ENCODE measurements around the gene SLC35B4. TPM values are rescaled to one million over a fixed set of nuclear protein-coding genes. Genes with fewer than 3 reads are reported as not detected.

SLC35B4 gene
- total RNA-seq, 2 donors from 2014 or later, result 18.6 to 19.7 TPM

DNA sequence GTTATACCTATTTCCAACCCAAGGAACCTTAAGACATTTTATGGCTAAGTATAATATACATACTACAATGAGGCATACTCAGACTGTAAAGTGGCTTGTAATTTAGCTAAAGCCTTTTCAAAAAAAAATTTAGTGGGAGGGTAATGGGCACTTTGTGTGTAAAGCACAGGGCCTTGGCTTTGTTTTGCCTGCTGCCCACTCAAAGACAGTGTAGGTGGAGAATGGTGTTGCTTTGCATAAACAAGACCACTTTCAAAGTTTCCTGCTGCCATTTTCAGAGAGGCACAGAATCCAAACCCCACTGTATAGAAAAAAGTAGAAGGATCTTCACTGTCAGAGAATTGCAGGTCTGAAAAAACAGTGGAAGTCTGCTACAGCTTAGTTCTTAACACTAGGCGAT is 21.2 kb upstream of the SLC35B4 start:
- intact Hi-C loops (cut with DNase I), result no loop called here
- DNase-seq (ENCODE audit: low spot score), result no peak

DNA sequence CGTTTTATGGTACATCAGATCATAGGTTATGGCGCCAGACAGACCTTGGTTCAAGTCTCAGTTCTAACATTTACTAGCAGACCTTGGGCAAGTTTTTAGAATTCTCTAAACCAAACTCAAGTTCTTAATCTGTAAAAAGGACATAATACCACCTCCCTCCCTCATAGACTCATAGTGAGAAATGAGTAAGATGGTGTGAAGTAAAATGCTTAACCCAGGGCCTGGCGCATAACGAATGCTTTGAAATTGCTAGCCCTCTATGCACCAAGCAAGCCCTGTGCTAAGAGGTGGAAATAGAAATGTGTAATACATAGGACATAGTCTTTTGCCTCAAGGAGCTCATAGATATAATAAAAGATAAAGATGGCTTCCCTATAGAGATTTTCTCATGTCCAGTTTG is 17.7 kb upstream of the SLC35B4 start:
- intact Hi-C loops (cut with DNase I), result no loop called here
- DNase-seq (ENCODE audit: low spot score), result no peak

DNA sequence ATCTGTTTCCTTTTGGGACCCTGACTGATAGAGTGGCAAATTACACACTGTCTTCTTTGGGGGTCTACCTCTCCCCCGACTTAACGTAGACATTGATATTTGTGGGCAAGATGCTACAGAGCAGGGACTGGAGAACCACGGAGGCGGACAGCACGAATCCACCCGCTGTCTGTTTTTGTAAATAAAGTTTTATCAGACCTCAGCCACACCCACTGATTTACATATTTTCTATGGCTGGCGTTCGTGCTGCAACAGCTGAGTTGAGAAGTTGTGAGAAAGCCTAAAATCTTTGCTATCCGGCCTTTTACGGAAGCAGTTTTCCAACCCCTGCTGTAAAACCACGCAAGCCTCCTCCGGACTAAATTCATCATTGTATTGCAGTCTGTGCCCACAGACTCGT is 17.2 kb upstream of the SLC35B4 start:
- intact Hi-C loops (cut with DNase I), result no loop called here
- DNase-seq (ENCODE audit: low spot score), result no peak

DNA sequence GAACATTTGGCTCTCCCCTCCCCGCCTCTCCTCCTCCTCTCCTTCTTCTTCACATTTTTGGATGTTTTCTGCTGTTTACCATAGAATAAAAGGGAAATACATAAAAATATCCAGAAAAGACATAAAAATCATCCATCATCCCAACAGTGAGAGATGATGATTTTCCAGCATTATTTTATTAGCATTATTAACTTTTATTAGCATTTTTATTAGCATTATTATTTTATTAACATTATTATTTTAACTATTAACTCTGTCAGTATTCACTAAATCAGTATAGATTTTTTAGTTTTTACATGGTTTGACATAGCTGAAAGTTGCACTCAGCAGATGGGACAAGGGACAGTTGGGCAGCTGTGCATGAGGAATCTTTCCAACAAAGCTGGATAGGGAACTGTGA is 16.2 kb upstream of the SLC35B4 start:
- intact Hi-C loops (cut with DNase I), result no loop called here
- no peak for DNase-seq (ENCODE audit: low spot score)

DNA sequence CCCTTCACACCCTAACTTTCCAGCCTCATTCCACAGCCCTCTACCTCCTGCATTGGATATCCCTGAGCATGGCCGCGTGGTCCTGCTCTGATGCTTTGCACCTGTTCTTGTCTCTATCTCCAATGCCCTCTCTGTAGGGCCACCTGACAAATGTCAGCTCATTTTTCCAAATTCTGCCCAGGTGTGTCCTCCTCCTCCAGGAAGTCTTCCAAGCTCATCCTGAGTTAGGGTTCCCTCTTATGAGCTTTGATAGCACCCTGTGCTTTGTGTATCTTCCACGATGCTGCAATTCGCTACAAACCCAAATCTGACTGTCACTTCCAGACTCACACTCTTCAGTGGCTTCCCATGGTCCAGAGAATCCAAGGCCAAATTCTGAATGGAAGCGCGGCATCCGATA is 14.7 kb upstream of the SLC35B4 start:
- no peak for DNase-seq (ENCODE audit: low spot score)
- intact Hi-C loops (cut with DNase I), result no loop called here

DNA sequence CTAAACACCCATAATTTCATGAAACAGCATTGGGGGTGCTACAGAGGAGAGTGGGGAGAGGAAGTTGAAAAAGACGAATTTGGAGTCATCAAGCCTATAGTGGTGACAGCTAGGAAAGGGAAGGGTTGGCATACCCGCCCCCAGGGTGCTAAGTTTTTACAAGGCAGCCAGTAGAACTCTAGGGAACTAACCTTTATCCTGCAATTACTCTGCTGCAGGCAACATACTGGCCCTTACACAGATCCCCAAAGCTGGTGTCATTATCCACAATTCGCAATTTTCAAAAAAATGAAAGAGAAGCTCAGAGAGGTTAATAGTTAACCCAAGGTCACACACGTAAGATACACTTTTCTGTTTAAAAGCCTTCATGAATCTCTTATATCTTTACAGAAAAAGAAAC is 14.2 kb upstream of the SLC35B4 start:
- no peak for DNase-seq (ENCODE audit: low spot score)
- intact Hi-C loops (cut with DNase I), result no loop called here

DNA sequence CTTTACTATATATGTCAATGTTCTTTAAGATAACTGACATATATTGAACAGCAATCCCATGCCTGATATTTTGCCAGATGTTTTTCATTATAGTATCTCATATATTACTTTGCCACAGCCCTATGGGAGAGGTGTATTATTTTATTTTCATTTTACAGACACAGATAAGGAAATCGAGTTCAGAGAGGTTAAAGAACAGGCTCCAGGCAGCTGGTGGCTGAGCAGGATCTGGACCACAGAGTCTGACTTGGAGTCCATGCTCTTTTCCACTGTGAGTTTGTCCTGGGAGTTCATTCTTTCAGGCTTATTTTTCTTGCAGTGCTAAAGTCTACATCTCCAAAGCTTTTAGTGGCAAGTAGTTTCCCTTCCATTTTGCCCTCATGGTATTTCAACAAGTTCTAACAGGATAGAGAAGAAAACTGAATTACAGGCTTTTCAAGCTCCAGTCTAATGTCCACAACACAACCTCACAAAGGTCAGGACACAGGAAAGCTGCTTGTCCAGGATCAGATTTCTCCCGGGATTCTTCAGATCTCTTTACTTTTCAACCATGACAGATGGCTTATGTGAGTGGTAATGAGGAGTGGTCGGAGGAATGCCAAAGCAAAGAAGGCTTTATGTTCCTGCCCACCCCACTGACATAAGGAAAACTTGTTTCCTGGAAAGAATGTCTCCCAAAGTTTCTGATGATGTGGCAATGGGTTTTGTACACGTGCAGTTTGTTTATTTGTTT is 13.1 kb upstream of the SLC35B4 start:
- DNase-seq (ENCODE audit: low spot score), result no peak
- intact Hi-C loops (cut with DNase I), result no loop called here

DNA sequence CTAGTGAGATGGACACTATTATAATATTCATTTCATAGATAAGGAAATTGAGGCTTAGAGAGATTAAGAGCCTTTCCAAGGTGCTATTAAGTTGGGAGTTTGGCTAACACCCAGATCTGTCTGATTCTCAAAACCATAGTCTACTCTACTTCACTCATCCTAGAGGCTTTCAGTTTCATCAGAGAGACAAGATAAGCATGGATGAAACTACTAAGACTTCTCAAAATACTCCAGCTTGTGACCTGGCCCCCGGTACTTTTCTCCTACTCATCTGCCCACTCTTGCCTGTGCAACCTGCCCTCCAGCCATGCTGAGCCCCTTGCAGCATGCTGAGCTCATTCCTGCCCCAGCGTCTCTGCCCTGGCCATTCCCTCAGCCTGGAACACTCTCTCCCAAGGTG is 12.2 kb upstream of the SLC35B4 start:
- intact Hi-C loops (cut with DNase I), result no loop called here
- DNase-seq (ENCODE audit: low spot score), result no peak

DNA sequence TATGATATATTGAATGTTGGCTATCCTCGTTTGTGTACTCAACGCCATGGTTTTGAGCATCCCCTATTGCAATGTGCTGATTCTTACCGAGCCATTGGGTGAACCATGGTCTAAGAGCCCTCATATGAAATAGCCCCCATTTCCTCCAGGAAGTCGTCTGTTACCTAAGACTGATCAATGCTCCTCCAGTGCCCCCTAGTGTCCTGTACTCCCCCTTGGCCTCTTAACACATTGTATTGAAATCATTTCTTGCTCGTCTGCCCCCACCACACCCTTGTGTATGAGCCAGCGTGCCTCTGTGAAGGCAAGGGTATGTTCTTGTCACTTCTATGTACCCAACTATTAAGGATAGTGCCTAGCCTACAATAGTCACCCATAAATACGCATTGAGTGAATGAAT is 11.2 kb upstream of the SLC35B4 start:
- intact Hi-C loops (cut with DNase I), result no loop called here
- DNase-seq (ENCODE audit: low spot score), result no peak

DNA sequence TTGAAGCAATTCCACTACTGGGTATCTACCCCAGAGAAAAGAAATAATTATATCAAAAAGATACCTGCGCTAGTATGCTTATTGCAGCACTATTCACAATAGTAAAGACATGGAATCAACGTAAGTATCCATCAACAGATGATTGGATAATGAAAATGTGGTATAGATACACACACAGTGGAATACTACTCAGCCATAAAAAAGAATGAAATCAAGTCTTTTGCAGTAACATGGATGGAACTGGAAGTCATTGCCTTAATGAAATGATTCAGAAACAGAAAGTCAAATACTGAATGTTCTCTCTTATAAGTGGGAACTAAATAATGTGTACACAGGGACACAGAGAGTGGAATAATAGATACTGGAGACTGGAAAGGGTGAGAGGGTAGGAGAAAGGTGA is 7.4 kb upstream of the SLC35B4 start:
- intact Hi-C loops (cut with DNase I), result no loop called here
- DNase-seq (ENCODE audit: low spot score), result no peak

DNA sequence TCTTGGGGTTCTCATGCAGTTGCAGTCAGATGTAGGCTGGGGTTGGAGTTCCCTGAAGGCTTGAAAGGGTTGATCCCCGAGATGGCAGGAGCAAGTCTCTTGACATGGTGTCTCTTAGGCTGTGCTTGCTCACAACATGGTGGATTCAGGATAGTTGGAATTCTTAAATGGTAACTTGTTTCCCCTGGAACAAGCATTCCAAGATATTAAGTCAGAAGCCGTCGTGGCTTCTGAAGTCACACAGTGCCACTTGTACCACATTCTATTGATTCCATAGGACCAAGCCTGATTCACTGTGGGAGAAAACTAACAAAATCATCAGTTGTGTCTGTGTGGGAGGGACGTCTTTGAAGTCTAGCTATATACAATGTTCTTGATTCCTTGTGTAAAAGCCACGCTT is 3.5 kb upstream of the SLC35B4 start:
- intact Hi-C loops (cut with DNase I), result no loop called here
- no peak for DNase-seq (ENCODE audit: low spot score)

DNA sequence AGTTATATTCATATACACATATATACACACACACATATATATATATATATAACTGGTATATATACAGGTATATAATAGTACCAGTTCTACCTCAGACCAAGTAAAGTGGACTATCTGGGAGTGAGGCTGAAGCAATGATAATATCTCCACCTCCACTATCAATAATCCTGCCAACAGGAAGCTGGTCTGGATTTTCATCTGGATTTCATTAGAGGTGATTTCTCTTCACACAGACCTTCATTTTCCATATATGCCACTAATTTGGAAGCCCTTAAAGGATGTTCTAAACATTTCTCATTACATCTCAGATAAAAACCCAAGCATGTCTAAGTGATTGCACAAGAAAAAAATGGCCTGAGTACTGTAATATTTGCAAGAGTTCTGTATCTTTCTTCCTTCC is 1.7 kb upstream of the SLC35B4 start:
- intact Hi-C loops (cut with DNase I), result no loop called here
- no peak for DNase-seq (ENCODE audit: low spot score)

DNA sequence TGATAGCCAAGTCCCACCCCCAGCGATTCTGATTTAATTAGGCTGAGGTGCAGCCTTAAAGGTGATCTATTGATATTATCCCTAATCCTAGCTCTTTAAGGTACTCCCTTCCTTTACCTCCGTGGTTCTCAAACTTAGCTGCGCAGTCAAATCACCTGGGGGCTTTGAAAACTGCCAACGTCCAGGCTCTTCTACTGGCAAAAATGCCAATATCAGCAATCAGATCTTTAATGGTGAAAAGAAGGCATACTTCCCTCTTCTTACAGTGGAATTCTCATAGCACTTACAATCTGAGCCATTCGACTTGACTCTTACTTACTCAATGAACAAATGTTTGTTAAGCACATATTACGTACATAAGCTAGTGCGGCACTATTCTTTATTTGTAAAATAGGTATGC is 704 bp upstream of the SLC35B4 start:
- intact Hi-C loops (cut with DNase I), result no loop called here
- DNase-seq (ENCODE audit: low spot score), result no peak

DNA sequence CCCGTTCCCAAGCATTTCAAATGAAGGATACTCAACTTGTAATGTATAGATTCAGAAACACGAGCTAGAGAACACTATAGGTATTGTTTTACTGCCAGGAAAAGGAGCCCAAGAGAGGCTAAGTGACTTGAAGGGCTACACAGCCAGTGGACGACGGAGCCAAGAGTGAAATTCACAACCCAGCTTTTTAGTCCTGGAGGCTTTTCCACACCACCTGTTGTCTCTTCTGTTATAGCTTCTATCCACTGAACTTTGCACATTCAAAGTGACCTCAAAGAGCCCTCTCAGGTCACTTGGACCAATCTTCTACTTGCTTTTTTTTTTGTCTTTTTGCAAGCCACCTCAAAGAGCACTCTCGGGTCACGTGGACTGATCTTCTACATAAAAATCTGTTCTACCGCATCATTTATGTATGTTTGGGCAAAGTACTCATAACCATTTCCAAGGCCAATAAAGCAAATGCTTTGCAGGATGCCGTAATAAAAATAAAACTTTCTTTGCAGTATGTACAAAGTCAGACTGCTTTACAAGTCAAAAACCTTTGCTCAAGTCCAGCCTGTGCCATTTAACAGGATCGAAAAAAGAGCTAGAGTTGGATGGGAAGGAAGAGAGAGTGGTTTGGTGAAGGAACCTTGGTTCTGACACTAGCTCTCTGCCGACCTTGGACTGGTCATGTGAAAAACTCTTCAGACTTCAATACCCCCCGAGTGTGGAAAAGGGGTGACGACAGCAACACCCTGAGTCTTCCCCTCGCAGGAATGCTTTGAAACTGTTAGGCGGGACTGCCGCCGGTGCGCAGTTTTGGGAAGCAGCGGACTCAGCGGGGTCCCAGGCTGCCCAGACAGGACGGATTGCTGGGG is 821 bp downstream of the SLC35B4 start:
- intact Hi-C loops (cut with DNase I), result no loop called here
- DNase-seq (ENCODE audit: low spot score), result no peak

DNA sequence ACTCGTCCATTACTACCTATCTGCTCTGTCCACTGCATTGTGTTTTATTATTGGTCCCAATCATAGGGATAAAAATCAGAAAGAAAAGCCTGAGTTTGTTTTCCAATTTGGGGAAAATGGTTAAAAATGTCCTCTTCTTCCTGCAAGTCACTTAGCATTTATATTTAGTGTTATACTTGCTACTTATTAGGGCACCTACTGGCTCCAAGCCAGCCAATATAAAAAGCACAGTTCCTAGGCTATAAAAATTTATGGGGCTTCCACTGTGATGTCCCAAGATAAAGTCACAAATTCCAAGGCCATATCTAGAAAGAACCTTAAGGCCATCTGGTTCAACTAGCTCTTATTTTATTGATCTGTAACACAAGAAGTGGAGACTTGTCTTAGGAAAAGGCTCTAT is 3.2 kb downstream of the SLC35B4 start:
- no peak for DNase-seq (ENCODE audit: low spot score)
- intact Hi-C loops (cut with DNase I), result no loop called here

DNA sequence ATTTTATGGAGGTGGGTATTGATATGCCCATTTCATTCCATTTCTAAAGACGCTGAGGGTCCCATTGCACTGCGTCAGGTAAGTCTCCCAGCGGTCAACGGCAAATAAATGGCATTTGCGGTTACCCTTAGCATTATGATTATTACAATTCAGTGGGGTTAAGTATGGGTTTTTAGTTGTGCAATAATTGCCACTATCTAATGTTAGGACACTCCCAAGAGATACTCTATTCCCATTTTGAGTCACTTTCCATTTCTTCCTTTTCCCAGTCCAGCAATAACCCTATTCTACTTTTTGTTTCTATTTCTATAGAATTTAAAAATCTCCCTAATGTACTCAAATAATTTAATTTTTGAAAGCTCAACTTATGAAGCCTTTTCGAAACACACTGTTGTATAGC is 4.0 kb downstream of the SLC35B4 start:
- no peak for DNase-seq (ENCODE audit: low spot score)
- intact Hi-C loops (cut with DNase I), result no loop called here

DNA sequence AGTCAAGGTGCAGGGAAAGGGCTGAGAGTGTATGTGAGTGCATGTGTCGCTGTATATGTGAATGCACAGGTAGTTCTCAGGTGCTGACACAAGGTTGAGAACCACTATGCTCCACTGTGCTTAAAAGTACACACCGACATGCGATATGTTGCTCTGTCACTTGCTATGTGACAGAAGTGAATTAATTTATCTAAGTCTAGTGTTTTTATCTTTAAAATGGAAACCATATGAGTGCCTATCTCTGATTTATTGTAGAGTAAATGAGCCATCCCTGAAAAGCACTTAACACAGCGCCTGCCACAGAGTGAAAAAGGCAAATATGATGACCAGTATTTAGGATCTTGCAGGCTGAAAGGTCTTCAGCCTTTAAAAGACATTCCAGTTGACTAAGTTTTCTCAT is 4.9 kb downstream of the SLC35B4 start:
- DNase-seq (ENCODE audit: low spot score), result no peak
- intact Hi-C loops (cut with DNase I), result no loop called here

DNA sequence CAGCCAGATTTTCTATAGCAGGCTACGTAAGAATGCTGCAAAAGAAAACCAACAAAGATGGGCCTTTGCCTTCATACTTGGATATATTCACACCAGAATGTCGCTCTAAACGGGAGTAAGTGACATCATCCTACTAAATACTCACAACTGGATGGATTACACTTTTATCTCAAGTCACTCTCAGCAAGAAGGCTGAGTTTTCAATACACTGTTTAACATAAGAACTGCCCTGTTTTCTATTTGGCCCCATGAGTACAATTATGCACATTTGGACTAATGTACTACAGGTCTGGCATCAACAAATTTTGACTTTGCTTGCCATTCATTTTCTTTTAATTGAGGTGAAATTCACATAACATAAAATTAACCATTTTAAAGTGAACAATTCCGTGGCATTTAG is 8.2 kb downstream of the SLC35B4 start:
- DNase-seq (ENCODE audit: low spot score), result no peak
- intact Hi-C loops (cut with DNase I), result no loop called here

DNA sequence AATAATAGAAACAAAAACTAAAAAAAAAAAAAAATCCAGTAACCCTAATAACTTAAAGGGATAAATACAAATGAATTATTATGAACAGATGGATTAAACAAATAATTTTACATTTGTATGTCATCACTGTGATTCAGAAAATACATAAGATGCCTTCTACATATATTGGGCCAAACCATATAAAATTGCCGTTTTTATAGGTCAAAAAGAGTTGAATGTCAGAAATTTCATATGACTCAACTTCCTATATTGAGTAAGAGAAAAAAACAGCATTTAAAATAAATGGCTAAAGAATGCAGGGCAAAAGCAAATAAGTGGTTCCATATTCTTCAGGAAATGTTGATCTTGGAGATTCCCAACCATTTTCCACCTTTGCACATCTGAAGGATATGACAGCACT is 9.4 kb downstream of the SLC35B4 start:
- DNase-seq (ENCODE audit: low spot score), result no peak

DNA sequence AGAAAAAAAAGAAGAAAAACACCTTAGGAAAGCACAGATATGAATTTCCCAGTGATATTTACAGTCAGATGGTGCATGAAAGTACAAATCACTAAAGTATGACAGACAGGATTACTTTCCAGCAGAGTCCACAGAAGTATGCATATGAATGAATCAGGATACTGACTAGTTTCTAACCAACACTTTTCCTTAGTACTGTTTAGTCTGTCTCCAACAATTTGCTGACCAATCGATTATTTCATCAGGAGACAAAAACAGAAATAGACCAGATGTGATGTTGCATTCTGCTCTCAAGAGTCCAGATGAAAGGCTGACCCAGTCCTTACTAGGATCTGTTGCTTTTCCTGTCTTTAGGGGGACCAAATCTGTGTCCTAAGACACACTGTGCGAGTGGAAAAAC is 14.6 kb downstream of the SLC35B4 start:
- intact Hi-C loops (cut with DNase I), result no loop called here
- DNase-seq (ENCODE audit: low spot score), result no peak

More for the DNA sequence above, 9.4 kb downstream of the SLC35B4 start:
- intact Hi-C loops (cut with DNase I), result no loop called here

DNA sequence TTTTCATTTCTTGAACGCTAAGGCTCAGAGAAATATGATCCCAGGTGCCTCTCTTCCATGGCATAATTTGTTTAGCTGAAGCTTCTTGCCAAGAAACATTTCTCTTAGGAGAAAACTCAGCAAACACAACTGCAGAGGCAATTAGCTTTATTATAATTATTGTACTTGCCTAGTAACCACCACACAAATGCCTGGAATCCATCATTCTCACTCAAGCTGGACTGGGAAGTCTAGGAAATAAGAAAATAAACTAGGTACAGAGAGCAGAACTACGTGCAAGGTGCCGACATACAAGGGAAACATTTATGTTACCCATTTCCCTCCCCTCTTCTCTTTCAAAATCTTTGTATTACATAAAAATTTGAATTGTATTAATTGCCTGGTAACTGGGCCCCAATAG is 15.1 kb downstream of the SLC35B4 start:
- DNase-seq (ENCODE audit: low spot score), result no peak
- intact Hi-C loops (cut with DNase I), result no loop called here

All from posterior vena cava (tissue), 2 donors.